Stimulated activated effector memory CD8-positive, alpha-beta T cell treated with anti-CD3 and anti-CD28 coated beads, Interleukin-12 subunit alpha, Interleukin-12 subunit beta, amount 100 ng/mL, for 72 hours (primary cell): ENCODE results near the gene MYCBPAP.

Experiments used
- ATAC-seq: fragments of 150-1000 bp; cut with Tn5 transposase; 2 replicates; pipeline ENCODE4 v1.10.0; 2021
- DNase-seq, 2 donors: peaks; one replicate each; pipeline ENCODE4 v3.0.0; 2021 to 2022; ENCODE audit warnings: low spot score in 2 of 2
- H3K27ac Mint-ChIP-seq: one replicate; pipeline ENCODE4 v1.8.0; 2022; ENCODE audit warnings: mild to moderate bottlenecking, mixed read lengths
- H3K36me3 Mint-ChIP-seq: one replicate; pipeline ENCODE4 v1.8.0; 2022; ENCODE audit warnings: mild to moderate bottlenecking, mixed read lengths
- H3K4me1 Mint-ChIP-seq: one replicate; pipeline ENCODE4 v1.8.0; 2022; ENCODE audit warnings: mixed read lengths
- H3K4me3 Mint-ChIP-seq: one replicate; pipeline ENCODE4 v1.8.0; 2022; ENCODE audit warnings: mild to moderate bottlenecking, mixed read lengths
- H3K9me3 Mint-ChIP-seq: one replicate; pipeline ENCODE4 v1.8.0; 2022; ENCODE audit warnings: mixed read lengths

Gene MYCBPAP

GRCh38 chr17:50542795-50543774 is 34.8 kb downstream of the MYCBPAP start:
- ATAC-seq (no peak), DNase-seq (no peak)
- Mint-ChIP-seq H3K9me3 (no peaks in the 10 kb centered on the region), H3K27ac (no peak overlapping the region), H3K4me3 (peak overlapping the region; percentile 76), H3K4me1 (peaks cover 33% of the 10 kb centered on the region), H3K36me3 (peaks cover 9% of the 10 kb centered on the region)

- ATAC-seq (no peak), DNase-seq (no peak)
- Mint-ChIP-seq H3K4me1 (peaks cover 33% of the 10 kb centered on the region), H3K27ac (peak overlapping the region; percentile 68), H3K36me3 (peaks cover 9% of the 10 kb centered on the region), H3K9me3 (no peaks in the 10 kb centered on the region), H3K4me3 (no peak overlapping the region)
These were observed 36.3 kb downstream of the MYCBPAP start for GRCh38 chr17:50544516-50544915.

- Mint-ChIP-seq H3K9me3 (no peaks in the 10 kb centered on the region), H3K27ac (no peak overlapping the region), H3K4me1 (peaks cover 33% of the 10 kb centered on the region), H3K4me3 (no peak overlapping the region), H3K36me3 (peaks cover 14% of the 10 kb centered on the region)
- DNase-seq, result no peak
- ATAC-seq, result no peak
These were observed 37.1 kb downstream of the MYCBPAP start for GRCh38 chr17:50545311-50545710.

GRCh38 chr17:50546701-50547034 is 38.4 kb downstream of the MYCBPAP start:
- Mint-ChIP-seq H3K4me3 (peak overlapping the region; percentile 73), H3K36me3 (peaks cover 14% of the 10 kb centered on the region), H3K9me3 (no peaks in the 10 kb centered on the region), H3K27ac (peak overlapping the region; percentile 83), H3K4me1 (peaks cover 28% of the 10 kb centered on the region)
- ATAC-seq, result no peak
- DNase-seq, result no peak

GRCh38 chr17:50547035-50547735 is 38.9 kb downstream of the MYCBPAP start, which contains the start of gene SPATA20:
Gene SPATA20, plus strand, starts transcription at chr17:50547174. Its CDS starts 35 bp downstream, at chr17:50547209.
- ATAC-seq (peak; percentile 94), DNase-seq (peak; percentile 76 to 92)
- Mint-ChIP-seq H3K9me3 (no peaks in the 10 kb centered on the region), H3K27ac (peak within 1 kb of the TSS; percentile 83), H3K36me3 (peaks cover 14% of the 10 kb centered on the region), H3K4me1 (peaks cover 24% of the 10 kb centered on the region), H3K4me3 (peak within 1 kb of the TSS; percentile 73)

GRCh38 chr17:50547736-50548083 is 39.5 kb downstream of the MYCBPAP start:
- no peak for DNase-seq
- no peaks in the 10 kb centered on the region for H3K9me3 Mint-ChIP-seq
- ATAC-seq, result no peak
- peaks cover 14% of the 10 kb centered on the region for H3K36me3 Mint-ChIP-seq
- H3K4me3 Mint-ChIP-seq, result peak overlapping the region; percentile 73
- H3K27ac Mint-ChIP-seq, result peak overlapping the region; percentile 83
- H3K4me1 Mint-ChIP-seq, result peaks cover 19% of the 10 kb centered on the region

GRCh38 chr17:50548831-50549230 is 40.6 kb downstream of the MYCBPAP start:
- no peak for ATAC-seq
- Mint-ChIP-seq H3K4me1 (peaks cover 19% of the 10 kb centered on the region), H3K9me3 (no peaks in the 10 kb centered on the region), H3K27ac (no peak overlapping the region), H3K4me3 (peak overlapping the region; percentile 73), H3K36me3 (peaks cover 14% of the 10 kb centered on the region)
- no peak for DNase-seq

- DNase-seq, result no peak
- ATAC-seq, result no peak
- Mint-ChIP-seq H3K36me3 (peaks cover 14% of the 10 kb centered on the region), H3K4me1 (peaks cover 15% of the 10 kb centered on the region), H3K4me3 (no peak overlapping the region), H3K9me3 (no peaks in the 10 kb centered on the region), H3K27ac (no peak overlapping the region)
These were observed 41.2 kb downstream of the MYCBPAP start for GRCh38 chr17:50549256-50549941.

GRCh38 chr17:50549969-50550368 is 41.7 kb downstream of the MYCBPAP start:
- peak overlapping the region; percentile 10 for H3K27ac Mint-ChIP-seq
- peaks cover 14% of the 10 kb centered on the region for H3K36me3 Mint-ChIP-seq
- H3K4me1 Mint-ChIP-seq, result peaks cover 11% of the 10 kb centered on the region
- ATAC-seq (no peak), DNase-seq (no peak)
- H3K4me3 Mint-ChIP-seq, result no peak overlapping the region
- no peaks in the 10 kb centered on the region for H3K9me3 Mint-ChIP-seq

- H3K9me3 Mint-ChIP-seq, result no peaks in the 10 kb centered on the region
- DNase-seq, result no peak
- no peak overlapping the region for H3K4me3 Mint-ChIP-seq
- peak overlapping the region; percentile 10 for H3K27ac Mint-ChIP-seq
- peaks cover 8% of the 10 kb centered on the region for H3K36me3 Mint-ChIP-seq
- peaks cover 11% of the 10 kb centered on the region for H3K4me1 Mint-ChIP-seq
- no peak for ATAC-seq
These were observed 42.6 kb downstream of the MYCBPAP start for GRCh38 chr17:50550661-50551432.

GRCh38 chr17:50551433-50551815 is 43.2 kb downstream of the MYCBPAP start:
- no peaks in the 10 kb centered on the region for H3K9me3 Mint-ChIP-seq
- no peak for DNase-seq
- no peak overlapping the region for H3K27ac Mint-ChIP-seq
- ATAC-seq, result no peak
- peaks cover 6% of the 10 kb centered on the region for H3K4me1 Mint-ChIP-seq
- H3K36me3 Mint-ChIP-seq, result peaks cover 5% of the 10 kb centered on the region
- H3K4me3 Mint-ChIP-seq, result no peak overlapping the region

GRCh38 chr17:50551884-50552283 is 43.6 kb downstream of the MYCBPAP start:
- DNase-seq (no peak), ATAC-seq (no peak)
- H3K27ac Mint-ChIP-seq, result no peak overlapping the region
- peaks cover 5% of the 10 kb centered on the region for H3K36me3 Mint-ChIP-seq
- no peak overlapping the region for H3K4me3 Mint-ChIP-seq
- peaks cover 2% of the 10 kb centered on the region for H3K4me1 Mint-ChIP-seq
- H3K9me3 Mint-ChIP-seq, result no peaks in the 10 kb centered on the region

- Mint-ChIP-seq H3K4me1 (peaks cover 9% of the 10 kb centered on the region), H3K4me3 (no peak overlapping the region), H3K36me3 (peaks cover 5% of the 10 kb centered on the region), H3K27ac (no peak overlapping the region), H3K9me3 (no peaks in the 10 kb centered on the region)
- no peak for ATAC-seq
- DNase-seq, result no peak
These were observed 46.0 kb downstream of the MYCBPAP start for GRCh38 chr17:50554201-50554600.

- DNase-seq (no peak), ATAC-seq (no peak)
- no peak overlapping the region for H3K27ac Mint-ChIP-seq
- H3K4me3 Mint-ChIP-seq, result no peak overlapping the region
- H3K4me1 Mint-ChIP-seq, result peaks cover 21% of the 10 kb centered on the region
- no peaks in the 10 kb centered on the region for H3K36me3 Mint-ChIP-seq
- H3K9me3 Mint-ChIP-seq, result no peaks in the 10 kb centered on the region
These were observed 48.6 kb downstream of the MYCBPAP start for GRCh38 chr17:50556803-50557202.

GRCh38 chr17:50557630-50558029 is 49.4 kb downstream of the MYCBPAP start:
- Mint-ChIP-seq H3K36me3 (no peaks in the 10 kb centered on the region), H3K9me3 (no peaks in the 10 kb centered on the region), H3K27ac (no peak overlapping the region), H3K4me1 (peaks cover 29% of the 10 kb centered on the region), H3K4me3 (no peak overlapping the region)
- DNase-seq, result no peak
- no peak for ATAC-seq
